GM12892 (cell line): ENCODE data around the gene PODN.

Experiments
- POLR2A ChIP-seq: IDR thresholded peaks from 2 replicates; pipeline ENCODE4 v1.6.1; 2011; ENCODE audit warnings: low read depth, low read length, control low read depth
- POLR2AphosphoS5 ChIP-seq: IDR thresholded peaks from 2 replicates; pipeline ENCODE4 v1.6.1; 2011; ENCODE audit warnings: low read depth, low read length, control low read depth
- TAF1 ChIP-seq: IDR thresholded peaks from 2 replicates; pipeline ENCODE4 v1.6.1; 2011; ENCODE audit warnings: low read depth, mild to moderate bottlenecking, control low read depth, low read length, borderline replicate concordance

DNA sequence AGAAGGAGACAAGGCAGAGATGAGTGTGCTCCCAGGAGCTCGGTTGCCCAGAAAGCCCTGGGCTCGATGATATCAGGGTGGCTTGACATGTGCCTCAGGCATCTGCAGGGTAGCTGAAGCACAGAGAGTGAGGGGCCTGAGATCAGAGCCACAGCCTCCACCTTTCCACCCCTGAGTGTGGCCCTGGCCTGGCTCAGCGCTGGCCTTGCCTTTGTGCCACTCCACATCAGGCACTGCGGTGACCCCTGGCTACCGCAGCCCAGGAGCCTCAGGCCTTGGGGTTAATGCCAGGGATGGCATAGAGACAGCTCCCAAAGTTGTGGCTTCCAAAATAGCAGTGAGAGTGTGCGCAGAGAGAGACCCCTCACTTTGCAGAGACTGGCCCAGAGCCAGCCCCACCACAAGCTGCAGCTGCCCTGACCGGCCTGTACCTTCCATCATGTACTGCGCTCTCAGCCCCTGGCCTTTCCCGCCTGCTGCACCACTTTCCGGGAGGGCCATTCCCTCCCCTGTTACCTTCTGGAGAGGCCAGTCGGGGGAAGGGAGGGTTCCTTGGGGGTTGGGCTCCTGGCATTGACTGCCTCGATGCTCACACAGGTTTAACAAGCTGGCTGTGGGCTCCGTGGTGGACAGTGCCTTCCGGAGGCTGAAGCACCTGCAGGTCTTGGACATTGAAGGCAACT, 19.5 kb downstream of the PODN start:
- no peak for TF ChIP-seq POLR2A
- no peak for TF ChIP-seq TAF1
- TF ChIP-seq POLR2AphosphoS5 = no peak
